GM18520 (cell line): ENCODE data around the gene ARHGAP24.

ENCODE experiments used
- ATAC-seq: cut with Tn5 transposase; IDR thresholded peaks from one replicate; pipeline ENCODE4 v1.9.1; 2021; ENCODE audit not compliant: unreplicated experiment

Gene ARHGAP24

GRCh38 chr4:85733798-85734197, 258.8 kb downstream of the ARHGAP24 start:
- no peak for ATAC-seq

- ATAC-seq = no peak
These were observed 259.5 kb downstream of the ARHGAP24 start for GRCh38 chr4:85734424-85734831.

GRCh38 chr4:85736571-85736970, 261.6 kb downstream of the ARHGAP24 start:
- ATAC-seq = no peak

- no peak for ATAC-seq
These were observed 262.3 kb downstream of the ARHGAP24 start for GRCh38 chr4:85737254-85737653.

DNA sequence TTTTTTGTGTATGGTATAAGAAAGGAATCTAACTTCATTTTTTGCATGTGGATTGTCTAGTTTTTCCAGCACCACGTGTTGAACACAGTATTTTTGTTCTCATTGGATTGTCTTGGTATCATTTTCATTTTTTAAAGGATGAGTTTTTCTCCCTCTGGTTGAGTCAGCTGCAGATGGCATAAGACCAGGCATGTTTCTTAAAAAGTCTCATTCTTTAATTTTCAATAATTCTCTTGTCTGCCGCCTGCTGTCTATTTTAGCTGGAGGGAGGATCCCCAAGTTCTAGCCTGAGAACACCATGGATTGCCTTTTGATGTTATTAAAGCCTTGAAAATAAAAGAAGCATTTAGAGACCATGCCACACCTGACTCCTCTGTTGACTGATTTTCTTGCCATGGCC, 263.8 kb downstream of the ARHGAP24 start:
- no peak for ATAC-seq

- no peak for ATAC-seq
These were observed 265.5 kb downstream of the ARHGAP24 start for GRCh38 chr4:85740431-85740861.

GRCh38 chr4:85741381-85741780, 266.4 kb downstream of the ARHGAP24 start:
- ATAC-seq = no peak

DNA sequence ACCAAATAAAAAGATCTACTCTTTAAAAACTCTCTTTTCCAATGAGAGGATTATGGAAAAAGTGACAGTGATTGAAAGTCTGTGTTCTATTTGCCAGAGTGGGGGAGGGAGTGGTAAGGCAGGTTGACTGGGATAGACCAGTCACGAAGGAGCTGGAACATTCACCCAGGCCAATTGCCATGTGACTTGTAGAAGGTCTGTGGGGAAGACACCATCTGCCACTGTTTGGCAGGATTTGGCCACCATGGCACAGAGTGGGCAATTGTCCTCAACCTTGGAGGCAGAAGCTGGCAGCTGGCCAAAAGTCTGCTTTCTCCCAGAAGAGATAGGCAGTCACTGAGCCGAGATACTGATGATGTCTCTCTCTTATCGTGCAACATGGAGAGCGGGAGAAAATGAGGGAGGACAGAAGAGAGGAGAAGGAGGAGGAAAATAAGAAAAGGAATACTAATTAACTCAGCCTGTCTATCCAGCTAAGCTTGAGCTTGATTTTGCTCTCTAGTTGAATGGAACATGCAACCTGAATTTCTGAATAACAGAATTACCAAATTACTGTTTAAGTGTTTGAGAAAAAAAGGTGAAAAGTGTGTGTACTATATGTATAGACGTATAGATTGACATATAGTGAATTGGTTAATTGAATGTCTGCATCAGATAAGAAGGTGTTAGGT, 267.1 kb downstream of the ARHGAP24 start:
- ATAC-seq = no peak

DNA sequence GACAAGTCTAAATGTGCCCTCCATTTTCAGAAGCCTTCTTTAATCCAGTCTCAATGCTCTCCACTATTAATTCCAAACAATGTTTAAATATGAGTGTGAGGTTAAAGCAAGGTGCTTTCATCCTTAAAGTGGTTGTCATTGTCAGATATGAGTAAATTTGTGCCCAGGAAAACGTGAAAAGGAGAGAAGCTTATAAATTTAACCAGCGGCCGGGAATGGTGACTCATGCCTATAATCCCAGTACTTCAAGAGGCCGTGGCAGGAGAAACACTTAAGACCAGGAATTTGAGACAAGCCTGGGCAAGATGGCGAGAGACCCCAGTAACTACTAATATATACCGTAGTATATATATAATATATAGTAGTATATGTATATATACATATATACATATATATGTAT, 270.0 kb downstream of the ARHGAP24 start:
- no peak for ATAC-seq

DNA sequence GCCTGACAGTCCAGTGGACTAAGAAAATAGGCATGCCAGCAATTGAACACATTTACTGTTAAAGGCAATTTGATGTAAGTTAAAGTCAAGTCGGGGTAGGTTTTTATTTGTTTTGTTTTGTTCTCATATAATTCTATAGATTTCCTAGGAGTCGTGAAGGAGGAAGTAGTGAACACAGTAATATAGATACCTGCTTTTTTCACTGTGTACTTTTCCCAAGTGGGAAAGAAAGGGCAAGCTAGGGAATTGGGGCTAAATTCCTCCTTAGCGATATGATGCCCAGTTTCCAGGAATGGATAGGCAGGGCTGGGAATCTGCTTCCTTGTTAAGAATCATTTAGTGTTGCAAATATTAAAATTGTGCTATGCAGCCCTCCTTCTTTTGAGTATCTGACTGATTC, 271.0 kb downstream of the ARHGAP24 start:
- no peak for ATAC-seq

GRCh38 chr4:85747882-85748491, 273.0 kb downstream of the ARHGAP24 start:
- peak; percentile 75 for ATAC-seq

- no peak for ATAC-seq
These were observed 273.7 kb downstream of the ARHGAP24 start for GRCh38 chr4:85748654-85749053.

- no peak for ATAC-seq
These were observed 276.9 kb downstream of the ARHGAP24 start for GRCh38 chr4:85751866-85752265.

DNA sequence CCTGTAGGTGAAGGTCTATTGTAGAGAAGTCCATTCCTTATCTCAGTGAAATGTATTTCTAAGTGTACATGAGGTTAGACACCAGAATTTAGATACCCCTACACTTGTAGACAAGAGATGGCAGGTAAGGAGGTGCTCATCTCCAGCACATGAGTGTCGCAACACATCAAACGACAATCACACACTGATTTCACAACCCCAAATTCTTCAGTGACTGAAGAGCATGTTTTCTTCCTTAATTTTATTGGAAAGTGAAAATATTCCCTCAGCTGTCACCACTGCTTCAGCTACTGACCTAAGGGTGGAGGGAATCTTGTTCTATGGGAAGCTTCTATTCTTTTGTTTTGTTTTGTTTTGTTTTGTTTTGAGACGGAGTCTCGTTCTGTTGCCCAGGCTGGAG, 280.3 kb downstream of the ARHGAP24 start:
- no peak for ATAC-seq

DNA sequence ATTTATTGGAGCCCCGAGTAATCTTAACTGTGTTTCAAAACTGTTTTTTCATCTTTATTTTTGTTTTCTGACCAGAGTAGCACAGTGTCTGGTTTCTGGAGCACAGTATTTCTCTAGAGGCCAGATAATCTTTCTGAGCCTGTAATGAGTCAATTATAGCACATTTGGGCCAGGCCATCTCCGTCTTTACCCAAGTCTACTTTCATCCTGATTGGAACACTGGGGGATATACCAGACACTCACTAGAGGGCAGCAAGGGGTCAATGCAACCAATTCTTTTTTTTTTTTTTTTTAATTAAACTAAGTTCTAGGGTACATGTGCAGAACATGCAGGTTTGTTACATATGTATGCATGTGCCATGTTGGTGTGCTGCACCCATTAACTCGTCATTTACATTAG, 282.0 kb downstream of the ARHGAP24 start:
- ATAC-seq = no peak

GRCh38 chr4:85759388-85759787, 284.4 kb downstream of the ARHGAP24 start:
- no peak for ATAC-seq

GRCh38 chr4:85760511-85760910, 285.6 kb downstream of the ARHGAP24 start:
- no peak for ATAC-seq

DNA sequence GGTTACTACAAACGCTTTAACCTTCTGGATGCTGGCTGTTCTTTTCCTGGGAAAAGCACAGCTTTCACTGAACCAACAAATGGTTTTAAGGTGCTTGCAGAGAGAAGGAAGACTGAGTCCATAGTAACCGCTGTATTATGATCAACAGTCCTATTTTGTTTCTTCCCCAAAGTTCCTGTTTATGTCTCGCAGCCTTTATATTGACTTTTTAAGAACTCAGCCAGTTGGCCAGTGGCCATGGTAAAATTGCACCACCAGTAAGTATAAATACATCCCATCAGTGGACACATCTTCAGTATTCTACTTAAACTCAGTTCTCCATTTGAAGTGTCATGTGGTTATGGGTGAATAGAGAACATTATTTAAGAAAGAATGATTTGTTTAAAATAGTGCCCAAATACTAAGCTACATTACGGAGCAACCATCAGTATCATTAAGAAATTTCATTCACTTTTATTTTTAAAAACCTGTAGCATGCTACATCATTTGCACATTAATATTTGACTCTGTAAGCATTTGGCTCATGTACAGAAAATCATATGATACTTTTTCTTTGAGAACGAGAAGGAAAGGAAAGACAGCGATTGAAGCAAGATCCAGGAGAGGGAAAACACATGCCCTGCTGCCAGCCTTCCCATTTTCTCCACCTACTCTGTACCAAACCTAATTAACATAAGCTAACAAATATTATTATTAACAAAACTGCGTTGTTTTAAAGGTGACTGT, 287.0 kb downstream of the ARHGAP24 start:
- ATAC-seq = no peak

- no peak for ATAC-seq
These were observed 287.6 kb downstream of the ARHGAP24 start for GRCh38 chr4:85762529-85762871.

DNA sequence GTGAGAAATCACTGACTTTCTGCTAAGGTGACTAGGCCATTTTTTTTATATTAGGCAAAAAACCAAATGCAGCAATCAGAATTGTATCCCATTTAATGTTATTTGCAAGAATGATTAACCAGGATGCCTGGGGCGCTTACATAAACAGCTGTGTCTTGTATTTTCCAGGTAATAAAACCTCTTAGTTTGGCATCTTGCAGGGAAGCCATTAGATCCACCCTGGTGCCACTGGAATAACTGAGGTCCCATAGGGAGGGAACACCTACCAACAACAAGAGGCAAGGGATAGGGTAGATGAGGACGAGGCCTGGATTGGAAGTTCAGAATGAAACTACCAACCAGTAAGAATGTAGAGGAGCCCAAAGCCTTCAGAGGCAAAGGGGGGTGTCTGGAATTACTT, 288.3 kb downstream of the ARHGAP24 start:
- ATAC-seq = no peak

- no peak for ATAC-seq
These were observed 292.7 kb downstream of the ARHGAP24 start for GRCh38 chr4:85767649-85768048.

DNA sequence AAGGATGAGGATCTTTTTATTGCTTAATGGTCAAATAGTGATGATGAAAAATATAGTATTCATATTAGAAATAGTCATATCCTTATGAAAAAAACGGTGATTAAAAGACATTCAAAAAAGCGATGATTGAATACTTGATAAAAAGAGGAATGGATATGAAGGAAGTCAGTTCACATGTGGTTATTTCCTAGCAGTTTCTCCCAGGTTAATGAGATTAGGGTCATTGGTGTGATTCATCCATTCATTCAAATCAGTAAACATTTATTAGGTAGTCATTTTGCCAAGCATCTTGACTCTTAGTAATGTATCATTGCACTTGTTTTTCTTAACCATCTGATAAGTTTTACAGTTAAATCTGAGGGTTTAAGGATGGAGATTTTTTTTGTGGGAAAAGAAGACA, 294.1 kb downstream of the ARHGAP24 start:
- no peak for ATAC-seq
